HCT116 (cell line): ENCODE data around the gene OR5I1.

Experiments
- ATF3 ChIP-seq: IDR thresholded peaks from 2 replicates; pipeline ENCODE4 v1.6.1; 2012
- CEBPB ChIP-seq: IDR thresholded peaks from 2 replicates; pipeline ENCODE4 v1.6.1; 2012; ENCODE audit warnings: low read depth
- EGR1 ChIP-seq: IDR thresholded peaks from 2 replicates; pipeline ENCODE4 v1.6.1; 2012; ENCODE audit warnings: low read depth
- EZH2 ChIP-seq: fragments of 200-600 bp; sonication (generic); IDR thresholded peaks from 2 replicates; pipeline ENCODE4 v1.6.1; 2017; ENCODE audit warnings: antibody characterized with exemption, mixed run types
- MAX ChIP-seq: IDR thresholded peaks from 2 replicates; pipeline ENCODE4 v1.6.1; 2012
- POLR2A ChIP-seq: IDR thresholded peaks from 2 replicates; pipeline ENCODE4 v1.7.0; 2011; ENCODE audit warnings: borderline replicate concordance; ENCODE audit not compliant: insufficient read depth, insufficient read length; ENCODE audit errors: extremely low read depth
- POLR2AphosphoS5 ChIP-seq: IDR thresholded peaks from 2 replicates; pipeline ENCODE4 v1.6.1; 2011; ENCODE audit warnings: mild to moderate bottlenecking, low read depth, low read length, moderate library complexity
- SIN3A ChIP-seq: IDR thresholded peaks from 2 replicates; pipeline ENCODE4 v1.6.1; 2012; ENCODE audit warnings: low read depth
- ZNF274 ChIP-seq: fragments of 200-500 bp; sonication (Bioruptor generic); IDR thresholded peaks from 2 replicates; pipeline ENCODE4 v1.6.1; 2014; ENCODE audit warnings: mild to moderate bottlenecking, low read depth, low read length, inconsistent platforms
- TF ChIP-seq, protein P1 (sequence below), 3 experiments: fragments of 200-600 bp in 1 of 3; sonication (generic) in 1 of 3; IDR thresholded peaks in 2 of 3; conservative IDR thresholded peaks in 1 of 3; 2 replicates each; pipeline ENCODE4 v1.5.1; 2012 to 2017; ENCODE audit warnings: low read depth in 2 of 3, low read length in 2 of 3, antibody characterized with exemption in 1 of 3, borderline replicate concordance in 1 of 3, control low read depth in 1 of 3, mild to moderate bottlenecking in 1 of 3, mixed read lengths in 1 of 3, mixed run types in 1 of 3, moderate library complexity in 1 of 3; ENCODE audit not compliant: insufficient read depth in 1 of 3
- TF ChIP-seq, protein P2 (sequence below): IDR thresholded peaks from 2 replicates; pipeline ENCODE4 v1.6.1; 2011; ENCODE audit warnings: mild to moderate bottlenecking, low read length, moderate library complexity; ENCODE audit not compliant: insufficient replicate concordance; ENCODE audit errors: extremely low read depth

DNA sequence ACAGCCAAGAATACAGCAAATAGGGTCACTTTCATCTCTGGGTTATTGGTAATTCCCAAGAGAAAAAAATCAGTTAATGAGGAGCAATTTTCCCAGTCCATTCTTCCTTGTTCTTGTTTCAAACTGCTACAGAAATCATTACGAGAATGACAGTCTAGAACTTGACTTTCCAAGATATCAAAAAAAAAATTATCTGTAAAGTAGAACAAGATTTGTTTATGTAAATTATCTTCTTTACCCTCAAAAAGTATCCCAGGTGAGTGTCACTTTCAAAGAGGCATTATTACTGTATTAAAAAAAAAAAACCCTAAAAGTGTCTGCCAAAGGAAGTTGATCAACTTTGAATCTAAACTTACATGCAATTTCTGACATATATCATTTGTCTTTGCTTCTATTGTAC is 21.7 kb downstream of the OR5I1 start, which contains the start of gene OR5W2:
- TF ChIP-seq ATF3 (no peak), MAX (no peak), POLR2AphosphoS5 (no peak), ZNF274 (no peak), POLR2A (no peak), CEBPB (no peak), EZH2 (no peak), SIN3A (no peak), EGR1 (no peak)
- TF ChIP-seq, protein P1, sequence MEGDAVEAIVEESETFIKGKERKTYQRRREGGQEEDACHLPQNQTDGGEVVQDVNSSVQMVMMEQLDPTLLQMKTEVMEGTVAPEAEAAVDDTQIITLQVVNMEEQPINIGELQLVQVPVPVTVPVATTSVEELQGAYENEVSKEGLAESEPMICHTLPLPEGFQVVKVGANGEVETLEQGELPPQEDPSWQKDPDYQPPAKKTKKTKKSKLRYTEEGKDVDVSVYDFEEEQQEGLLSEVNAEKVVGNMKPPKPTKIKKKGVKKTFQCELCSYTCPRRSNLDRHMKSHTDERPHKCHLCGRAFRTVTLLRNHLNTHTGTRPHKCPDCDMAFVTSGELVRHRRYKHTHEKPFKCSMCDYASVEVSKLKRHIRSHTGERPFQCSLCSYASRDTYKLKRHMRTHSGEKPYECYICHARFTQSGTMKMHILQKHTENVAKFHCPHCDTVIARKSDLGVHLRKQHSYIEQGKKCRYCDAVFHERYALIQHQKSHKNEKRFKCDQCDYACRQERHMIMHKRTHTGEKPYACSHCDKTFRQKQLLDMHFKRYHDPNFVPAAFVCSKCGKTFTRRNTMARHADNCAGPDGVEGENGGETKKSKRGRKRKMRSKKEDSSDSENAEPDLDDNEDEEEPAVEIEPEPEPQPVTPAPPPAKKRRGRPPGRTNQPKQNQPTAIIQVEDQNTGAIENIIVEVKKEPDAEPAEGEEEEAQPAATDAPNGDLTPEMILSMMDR (IDR thresholded peaks at IDR 0.05 in 2 of 3, conservative IDR thresholded peaks at IDR 0.05 in 1 of 3; ENCODE audit: borderline replicate concordance in 1 of 3, insufficient read depth in 1 of 3, low read depth in 2 of 3, low read length in 2 of 3) = no peak
- TF ChIP-seq, protein P2, sequence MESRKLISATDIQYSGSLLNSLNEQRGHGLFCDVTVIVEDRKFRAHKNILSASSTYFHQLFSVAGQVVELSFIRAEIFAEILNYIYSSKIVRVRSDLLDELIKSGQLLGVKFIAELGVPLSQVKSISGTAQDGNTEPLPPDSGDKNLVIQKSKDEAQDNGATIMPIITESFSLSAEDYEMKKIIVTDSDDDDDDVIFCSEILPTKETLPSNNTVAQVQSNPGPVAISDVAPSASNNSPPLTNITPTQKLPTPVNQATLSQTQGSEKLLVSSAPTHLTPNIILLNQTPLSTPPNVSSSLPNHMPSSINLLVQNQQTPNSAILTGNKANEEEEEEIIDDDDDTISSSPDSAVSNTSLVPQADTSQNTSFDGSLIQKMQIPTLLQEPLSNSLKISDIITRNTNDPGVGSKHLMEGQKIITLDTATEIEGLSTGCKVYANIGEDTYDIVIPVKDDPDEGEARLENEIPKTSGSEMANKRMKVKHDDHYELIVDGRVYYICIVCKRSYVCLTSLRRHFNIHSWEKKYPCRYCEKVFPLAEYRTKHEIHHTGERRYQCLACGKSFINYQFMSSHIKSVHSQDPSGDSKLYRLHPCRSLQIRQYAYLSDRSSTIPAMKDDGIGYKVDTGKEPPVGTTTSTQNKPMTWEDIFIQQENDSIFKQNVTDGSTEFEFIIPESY = no peak
